Upper lobe of right lung (tissue), 1 donor: ENCODE measurements around the gene RNF123. TPM values are rescaled to one million over a fixed set of nuclear protein-coding genes. Genes with fewer than 3 reads are reported as not detected.
"Not testable (repeated sequence)": the region's sequence is repeated elsewhere in the genome, so short reads cannot be mapped to it uniquely, and the experiment has no call there.

Source experiments
- ATAC-seq: fragments of 200-7000 bp; cut with Tn5 transposase; one replicate; pipeline ENCODE4 v1.9.1; 2020; ENCODE audit warnings: mild to moderate bottlenecking, moderate library complexity
- DNase-seq: peaks from one replicate; pipeline ENCODE4 v3.0.0-alpha.2; 2020
- H3K27ac ChIP-seq: fragments of 200-600 bp; one replicate; pipeline ENCODE4 v1.8.0; 2022
- H3K27me3 ChIP-seq: fragments of 200-600 bp; one replicate; pipeline ENCODE4 v1.8.0; 2022; ENCODE audit warnings: mild to moderate bottlenecking
- H3K36me3 ChIP-seq: fragments of 200-600 bp; one replicate; pipeline ENCODE4 v1.8.0; 2022
- H3K4me1 ChIP-seq: fragments of 200-600 bp; one replicate; pipeline ENCODE4 v1.8.0; 2022
- H3K4me3 ChIP-seq: fragments of 200-600 bp; one replicate; pipeline ENCODE4 v1.8.0; 2022; ENCODE audit warnings: mild to moderate bottlenecking
- H3K9me3 ChIP-seq: fragments of 200-600 bp; one replicate; pipeline ENCODE4 v1.8.0; 2022
- intact Hi-C: fragments of 100-400 bp; cut with DNase I; formaldehyde crosslinking; loops from one replicate; pipeline ENCODE4 v1.11.0; 2022
- total RNA-seq: library from RNA; stranded (reverse); fragmentation: NEBNext Ultra II Directional; extraction: Animal tissue kit (Norgen Biotek cat#: 25700); gene quantifications from one replicate; pipeline ENCODE4 v1.2.1, GENCODE V29; 2021
- TF ChIP-seq, protein P1 (sequence below): fragments of 200-600 bp; IDR thresholded peaks from one replicate; pipeline ENCODE4 v1.8.0; 2022; ENCODE audit warnings: antibody characterized with exemption
- donor health status: DM: no; HTN: yes; CAD: no; lungs with severe emphysema.

Gene RNF123
- total RNA-seq, 1 donor from 2014 or later = 41.4 TPM

DNA sequence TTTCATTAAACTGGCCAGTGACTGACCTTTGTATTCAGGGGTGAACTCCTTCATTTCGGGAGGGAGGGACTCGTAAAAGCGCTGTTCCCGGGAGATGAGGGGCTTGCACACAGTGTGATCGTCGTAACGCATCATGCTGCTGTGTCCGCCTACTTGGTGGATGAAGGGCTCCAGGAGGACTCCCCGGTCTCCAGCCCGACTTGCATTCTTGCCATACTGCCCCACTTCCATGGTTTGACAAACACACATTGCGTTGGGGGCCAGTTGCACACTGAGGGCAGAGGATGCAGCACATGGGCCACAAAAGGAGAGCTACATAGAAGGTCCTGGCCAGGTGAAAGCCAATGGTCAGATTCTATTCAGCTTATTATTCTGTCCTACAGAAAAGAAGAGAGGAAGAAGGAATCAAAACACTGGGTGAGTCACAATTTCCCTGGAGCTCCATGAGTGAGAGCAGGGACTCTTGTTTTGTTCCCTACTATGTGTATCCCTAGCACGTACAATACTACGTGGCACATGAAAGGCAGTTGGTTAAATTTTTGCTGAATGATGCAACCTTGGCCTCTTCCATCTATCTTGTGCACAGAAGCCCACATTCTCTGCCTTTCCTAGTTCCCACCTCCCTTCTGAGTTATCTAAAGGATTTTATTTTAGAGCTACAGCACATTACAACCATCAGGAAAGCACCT lies 58.6 kb downstream of the RNF123 start:
- Histone ChIP-seq H3K27ac (no peak overlapping the region), H3K9me3 (no peaks in the 10 kb centered on the region), H3K27me3 (no peaks in the 10 kb centered on the region), H3K4me3 (no peak overlapping the region), H3K4me1 (peaks cover 1% of the 10 kb centered on the region), H3K36me3 (peaks cover 37% of the 10 kb centered on the region)
- ATAC-seq (no peak), DNase-seq (no peak)
- intact Hi-C loops = no loop called here
- TF ChIP-seq, protein P1, sequence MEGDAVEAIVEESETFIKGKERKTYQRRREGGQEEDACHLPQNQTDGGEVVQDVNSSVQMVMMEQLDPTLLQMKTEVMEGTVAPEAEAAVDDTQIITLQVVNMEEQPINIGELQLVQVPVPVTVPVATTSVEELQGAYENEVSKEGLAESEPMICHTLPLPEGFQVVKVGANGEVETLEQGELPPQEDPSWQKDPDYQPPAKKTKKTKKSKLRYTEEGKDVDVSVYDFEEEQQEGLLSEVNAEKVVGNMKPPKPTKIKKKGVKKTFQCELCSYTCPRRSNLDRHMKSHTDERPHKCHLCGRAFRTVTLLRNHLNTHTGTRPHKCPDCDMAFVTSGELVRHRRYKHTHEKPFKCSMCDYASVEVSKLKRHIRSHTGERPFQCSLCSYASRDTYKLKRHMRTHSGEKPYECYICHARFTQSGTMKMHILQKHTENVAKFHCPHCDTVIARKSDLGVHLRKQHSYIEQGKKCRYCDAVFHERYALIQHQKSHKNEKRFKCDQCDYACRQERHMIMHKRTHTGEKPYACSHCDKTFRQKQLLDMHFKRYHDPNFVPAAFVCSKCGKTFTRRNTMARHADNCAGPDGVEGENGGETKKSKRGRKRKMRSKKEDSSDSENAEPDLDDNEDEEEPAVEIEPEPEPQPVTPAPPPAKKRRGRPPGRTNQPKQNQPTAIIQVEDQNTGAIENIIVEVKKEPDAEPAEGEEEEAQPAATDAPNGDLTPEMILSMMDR = no peak

DNA sequence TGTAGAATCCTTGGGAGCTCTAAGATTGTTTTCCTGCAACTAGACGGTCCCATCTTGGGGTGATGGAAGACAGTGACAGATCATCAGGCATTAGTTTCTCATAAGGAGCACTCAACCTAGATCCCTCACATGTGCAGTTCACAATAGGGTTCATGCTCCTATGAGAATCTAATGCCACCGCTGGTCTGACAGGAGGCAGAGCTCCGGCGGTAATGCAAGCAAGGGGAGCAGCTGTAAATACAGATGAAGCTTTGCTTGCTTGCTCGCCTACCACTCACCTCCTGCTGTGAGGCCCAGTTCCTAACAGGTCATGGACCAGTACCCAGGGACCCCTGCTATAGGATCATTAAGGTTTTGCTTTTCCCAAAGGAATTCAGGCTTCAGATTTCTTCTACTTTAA lies 59.5 kb downstream of the RNF123 start:
- DNase-seq, H3K4me3 ChIP-seq, intact Hi-C loops, H3K9me3 ChIP-seq, H3K27me3 ChIP-seq, ATAC-seq, H3K27ac ChIP-seq, H3K4me1 ChIP-seq: not testable (repeated sequence)
- H3K36me3 ChIP-seq = peaks cover 33% of the 10 kb centered on the region

DNA sequence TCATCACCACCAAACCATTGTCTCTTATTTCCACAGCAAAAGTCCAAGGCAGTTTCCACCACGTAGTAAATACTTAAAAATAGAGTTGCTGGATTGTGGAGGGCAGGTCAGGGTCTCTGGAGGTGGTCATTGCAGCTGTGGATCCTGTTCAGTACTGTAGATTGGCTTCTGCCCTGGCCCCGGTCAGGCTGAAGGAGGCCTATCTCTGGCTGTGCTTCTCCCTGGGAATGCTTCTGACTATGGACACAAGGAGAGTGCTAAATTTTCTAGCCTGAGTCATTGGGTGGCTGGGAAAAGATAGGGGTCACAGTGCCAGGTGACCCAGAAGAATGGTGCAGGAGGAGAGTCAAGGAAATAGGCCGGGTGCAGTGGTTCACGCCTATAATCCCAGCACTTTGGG lies 60.7 kb downstream of the RNF123 start:
- TF ChIP-seq, protein P1 = no peak
- ATAC-seq = no peak
- Histone ChIP-seq H3K9me3 (no peaks in the 10 kb centered on the region), H3K4me1 (peaks cover 6% of the 10 kb centered on the region), H3K36me3 (peaks cover 26% of the 10 kb centered on the region), H3K27me3 (no peaks in the 10 kb centered on the region), H3K4me3 (no peak overlapping the region), H3K27ac (no peak overlapping the region)
- intact Hi-C loops = no loop called here
- DNase-seq = no peak

DNA sequence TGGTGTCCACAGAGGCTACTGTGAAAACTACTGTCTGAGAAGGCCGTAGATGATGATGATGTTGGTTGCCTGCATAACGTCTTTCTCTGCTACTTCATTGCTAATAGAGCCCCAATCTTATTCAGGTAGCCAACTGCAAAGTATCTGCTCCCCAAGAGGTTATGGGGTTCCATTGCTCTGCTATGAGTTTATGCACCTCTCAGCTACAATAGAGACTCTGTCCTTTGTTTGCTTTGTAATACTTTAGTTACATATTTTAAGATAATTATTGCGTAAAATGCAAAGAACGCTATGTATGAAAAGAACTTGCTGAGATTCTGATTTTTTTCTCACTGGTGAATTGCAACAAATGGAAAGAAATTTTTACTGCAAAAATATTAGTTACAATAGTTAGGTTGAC lies 62.1 kb downstream of the RNF123 start:
- H3K4me3 ChIP-seq = no peak overlapping the region
- peak overlapping the region; percentile 28 for H3K27ac ChIP-seq

DNA sequence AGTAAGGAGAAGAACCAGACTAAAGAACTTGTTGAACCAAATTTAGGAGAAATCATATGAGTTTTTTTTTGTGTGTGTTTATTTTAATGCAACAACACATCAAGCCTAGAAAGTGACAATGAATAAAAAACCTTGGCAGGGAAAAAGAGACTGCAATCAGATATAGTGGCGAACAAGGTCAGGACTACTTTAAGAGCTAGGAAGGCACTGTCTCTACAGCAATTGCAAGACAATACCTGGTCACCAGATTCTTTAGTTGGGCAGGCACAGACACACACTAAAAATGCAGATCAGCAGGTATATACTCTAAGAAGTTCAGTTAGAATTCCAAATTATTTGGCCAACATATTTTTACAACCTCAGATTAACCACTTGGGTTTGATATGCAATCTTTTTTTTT lies 65.2 kb downstream of the RNF123 start:
- ATAC-seq (no peak), DNase-seq (no peak)
- no peak overlapping the region for H3K4me3 ChIP-seq
- H3K9me3 ChIP-seq = no peaks in the 10 kb centered on the region
- intact Hi-C loops = no loop called here
- H3K4me1 ChIP-seq = peaks cover 12% of the 10 kb centered on the region
- H3K27ac ChIP-seq = no peak overlapping the region
- H3K36me3 ChIP-seq = no peaks in the 10 kb centered on the region
- TF ChIP-seq, protein P1 = no peak
- H3K27me3 ChIP-seq = no peaks in the 10 kb centered on the region

More for the DNA sequence above, 62.1 kb downstream of the RNF123 start:
- H3K4me1 ChIP-seq = peaks cover 12% of the 10 kb centered on the region
- DNase-seq (no peak), ATAC-seq (peak; percentile 59)
- intact Hi-C loops = no loop called here
- peaks cover 18% of the 10 kb centered on the region for H3K36me3 ChIP-seq
- H3K9me3 ChIP-seq = no peaks in the 10 kb centered on the region
- no peaks in the 10 kb centered on the region for H3K27me3 ChIP-seq
- TF ChIP-seq, protein P1 = no peak

DNA sequence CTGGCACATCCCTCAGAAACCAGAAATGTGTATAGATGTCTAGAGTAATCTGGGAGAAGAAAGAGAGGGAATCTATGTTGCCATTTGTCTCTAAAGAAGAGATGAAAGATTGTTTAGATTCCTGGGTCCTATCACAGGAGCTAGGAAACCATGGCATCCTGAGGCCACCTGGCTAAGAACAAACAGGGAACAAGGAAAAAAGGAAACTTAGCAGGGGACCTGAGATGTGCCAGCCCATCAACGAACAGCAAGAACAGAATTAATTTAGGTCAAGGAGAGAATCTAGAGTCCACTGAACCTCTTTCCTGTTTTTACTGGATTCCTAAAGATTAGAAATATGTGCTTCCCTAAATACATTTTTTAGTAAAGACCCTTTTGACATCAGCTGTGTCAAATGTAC lies 66.7 kb downstream of the RNF123 start:
- no peaks in the 10 kb centered on the region for H3K36me3 ChIP-seq
- DNase-seq (no peak), ATAC-seq (no peak)
- no peaks in the 10 kb centered on the region for H3K27me3 ChIP-seq
- peaks cover 12% of the 10 kb centered on the region for H3K4me1 ChIP-seq
- H3K9me3 ChIP-seq = no peaks in the 10 kb centered on the region
- intact Hi-C loops = no loop called here
- no peak overlapping the region for H3K27ac ChIP-seq
- H3K4me3 ChIP-seq = no peak overlapping the region
- TF ChIP-seq, protein P1 = no peak
